CD4-positive, CD25-positive, alpha-beta regulatory T cell (primary cell): ENCODE results near the gene ATXN3. TPM values are rescaled to one million over a fixed set of nuclear protein-coding genes. Genes with fewer than 3 reads are reported as not detected.
A peak's percentile ranks its signal among the peaks of the same experiment; 100 is the strongest.

Source experiments
- ATAC-seq, 2 donors: fragments of 150-1000 bp; cut with Tn5 transposase; one replicate each; pipeline ENCODE4 v1.10.0; 2021; ENCODE audit warnings: low read depth in 2 of 2, moderate number of reproducible peaks in 2 of 2, moderate library complexity in 1 of 2
- DNase-seq, 3 donors: peaks; one replicate each; pipeline versions ENCODE4 v3.0.0 to v3.0.0-alpha.2; 2012 to 2022; ENCODE audit warnings: mixed read lengths in 1 of 3
- H3K27ac ChIP-seq: one replicate; pipeline ENCODE4 v1.7.0; 2013; ENCODE audit warnings: mild to moderate bottlenecking, low read length; ENCODE audit not compliant: insufficient read depth, poor library complexity, severe bottlenecking
- H3K27me3 ChIP-seq: one replicate; pipeline ENCODE4 v1.7.0; 2013; ENCODE audit warnings: low read length; ENCODE audit not compliant: control insufficient read depth, insufficient read depth
- H3K36me3 ChIP-seq: one replicate; pipeline ENCODE4 v1.7.0; 2013; ENCODE audit warnings: mild to moderate bottlenecking, low read length, moderate library complexity; ENCODE audit not compliant: control insufficient read depth, insufficient read depth
- H3K4me1 ChIP-seq: 2 replicates; pipeline ENCODE4 v1.7.0; 2013; ENCODE audit warnings: mild to moderate bottlenecking, low read length; ENCODE audit not compliant: insufficient read depth, control insufficient read depth, poor library complexity, severe bottlenecking
- H3K4me3 ChIP-seq: one replicate; pipeline ENCODE4 v1.7.0; 2013; ENCODE audit warnings: low read depth, mild to moderate bottlenecking, low read length, moderate library complexity
- H3K9me3 ChIP-seq, 2 experiments: 1 replicate in 1 of 2; 2 replicates in 1 of 2; pipeline ENCODE4 v1.7.0; 2013; ENCODE audit warnings: low read length in 2 of 2, mild to moderate bottlenecking in 1 of 2, moderate library complexity in 1 of 2; ENCODE audit not compliant: control insufficient read depth in 2 of 2
- H3K27ac Mint-ChIP-seq, 3 donors: one replicate each; pipeline ENCODE4 v1.8.0; 2020 to 2022; ENCODE audit warnings: mild to moderate bottlenecking in 3 of 3, mixed read lengths in 3 of 3, moderate library complexity in 2 of 3
- H3K27me3 Mint-ChIP-seq: one replicate; pipeline ENCODE4 v1.8.0; 2022; ENCODE audit warnings: mild to moderate bottlenecking, mixed read lengths
- H3K36me3 Mint-ChIP-seq: one replicate; pipeline ENCODE4 v1.8.0; 2020; ENCODE audit warnings: mixed read lengths
- H3K4me1 Mint-ChIP-seq, 4 donors: one replicate each; pipeline ENCODE4 v1.8.0; 2020 to 2022; ENCODE audit warnings: mixed read lengths in 4 of 4, mild to moderate bottlenecking in 1 of 4
- H3K4me3 Mint-ChIP-seq, 4 donors: one replicate each; pipeline ENCODE4 v1.8.0; 2020 to 2022; ENCODE audit warnings: mild to moderate bottlenecking in 4 of 4, mixed read lengths in 4 of 4, moderate library complexity in 3 of 4
- H3K9me3 Mint-ChIP-seq, 7 donors: one replicate each; pipeline ENCODE4 v1.8.0; 2020 to 2022; ENCODE audit warnings: mixed read lengths in 7 of 7, mild to moderate bottlenecking in 3 of 7, moderate library complexity in 2 of 7
- polyA plus RNA-seq, 4 donors: library from polyadenylated mRNA; unstranded; fragments of 300-500 nt; fragmentation: Illumina TruSeq; gene quantifications; one replicate each; pipeline ENCODE4 v1.2.3, GENCODE V29; 2021
- total RNA-seq: library from RNA; stranded (reverse); gene quantifications from one replicate; pipeline ENCODE4 v1.2.3, GENCODE V29; 2022

Gene ATXN3
- total and polyA plus RNA-seq, 5 donors from 2014 or later: 13.1 to 28.5 (median 16.4) TPM

GRCh38 chr14:92105893-92106142 is 564 bp downstream of the ATXN3 start:
- peak overlapping the region; percentile 97 for H3K4me3 ChIP-seq
- H3K4me1 Mint-ChIP-seq: peaks cover 16 to 74% (median 42%) of the 10 kb centered on the region in 4 donors
- no peak for DNase-seq

GRCh38 chr14:92105073-92105892 is 1.1 kb downstream of the ATXN3 start:
- H3K9me3 ChIP-seq: no peaks in the 10 kb centered on the region
- H3K4me1 Mint-ChIP-seq: peaks cover 19 to 78% (median 46%) of the 10 kb centered on the region in 4 donors
- H3K9me3 Mint-ChIP-seq: peaks cover 0 to 1% (median 0%) of the 10 kb centered on the region in 7 donors
- H3K27ac Mint-ChIP-seq: peak overlapping the region; percentile 92 to 97 (median 97)
- H3K27ac ChIP-seq: peak overlapping the region; percentile 82
- H3K36me3 ChIP-seq: no peaks in the 10 kb centered on the region
- peaks cover 23% of the 10 kb centered on the region for H3K4me1 ChIP-seq
- H3K36me3 Mint-ChIP-seq: no peaks in the 10 kb centered on the region
- H3K4me3 ChIP-seq: peak overlapping the region; percentile 97
- ATAC-seq (no peak), DNase-seq (no peak)
- H3K27me3 ChIP-seq: no peaks in the 10 kb centered on the region
- no peaks in the 10 kb centered on the region for H3K27me3 Mint-ChIP-seq
- peak overlapping the region; percentile 89 to 99 (median 94) for H3K4me3 Mint-ChIP-seq

More at GRCh38 chr14:92105893-92106142, 564 bp downstream of the ATXN3 start:
- H3K36me3 ChIP-seq: no peaks in the 10 kb centered on the region
- Mint-ChIP-seq H3K27ac (peak overlapping the region; percentile 92 to 97 (median 97)), H3K9me3 (peaks cover 0 to 1% (median 0%) of the 10 kb centered on the region in 7 donors), H3K36me3 (no peaks in the 10 kb centered on the region), H3K4me3 (peak overlapping the region; percentile 89 to 99 (median 94)), H3K27me3 (no peaks in the 10 kb centered on the region)
- no peaks in the 10 kb centered on the region for H3K9me3 ChIP-seq
- peak overlapping the region; percentile 82 for H3K27ac ChIP-seq
- H3K4me1 ChIP-seq: peaks cover 23% of the 10 kb centered on the region
- no peaks in the 10 kb centered on the region for H3K27me3 ChIP-seq
- ATAC-seq: no peak

- ATAC-seq: no peak
- Mint-ChIP-seq H3K4me1 (peaks cover 24 to 77% (median 50%) of the 10 kb centered on the region in 4 donors), H3K27ac (peak overlapping the region in 1 of 3 donors; percentile 52)
These were observed 2.9 kb downstream of the ATXN3 start for GRCh38 chr14:92103363-92103989.

GRCh38 chr14:92099802-92100201 is 6.6 kb downstream of the ATXN3 start:
- Mint-ChIP-seq H3K27ac (peak overlapping the region in 1 of 3 donors; percentile 14), H3K9me3 (peaks cover 0 to 1% (median 0%) of the 10 kb centered on the region in 7 donors), H3K36me3 (peaks cover 4% of the 10 kb centered on the region), H3K4me3 (no peak overlapping the region), H3K27me3 (no peaks in the 10 kb centered on the region), H3K4me1 (peaks cover 20 to 51% (median 40%) of the 10 kb centered on the region in 4 donors)
- ATAC-seq: no peak
- Histone ChIP-seq H3K27ac (no peak overlapping the region), H3K4me3 (no peak overlapping the region), H3K4me1 (peaks cover 5% of the 10 kb centered on the region), H3K27me3 (no peaks in the 10 kb centered on the region), H3K36me3 (peaks cover 12% of the 10 kb centered on the region), H3K9me3 (no peaks in the 10 kb centered on the region)
- DNase-seq: no peak

More at GRCh38 chr14:92103363-92103989, 2.9 kb downstream of the ATXN3 start:
- H3K36me3 ChIP-seq: no peaks in the 10 kb centered on the region
- H3K4me1 ChIP-seq: peaks cover 19% of the 10 kb centered on the region
- DNase-seq: no peak
- peak overlapping the region; percentile 42 to 83 (median 66) for H3K4me3 Mint-ChIP-seq
- H3K27me3 Mint-ChIP-seq: no peaks in the 10 kb centered on the region
- no peaks in the 10 kb centered on the region for H3K36me3 Mint-ChIP-seq
- H3K4me3 ChIP-seq: no peak overlapping the region
- H3K27me3 ChIP-seq: no peaks in the 10 kb centered on the region
- no peak overlapping the region for H3K27ac ChIP-seq
- H3K9me3 Mint-ChIP-seq: peaks cover 0 to 1% (median 0%) of the 10 kb centered on the region in 7 donors
- no peaks in the 10 kb centered on the region for H3K9me3 ChIP-seq

GRCh38 chr14:92093320-92093719 is 13.1 kb downstream of the ATXN3 start:
- Histone ChIP-seq H3K27ac (no peak overlapping the region), H3K4me3 (no peak overlapping the region), H3K27me3 (no peaks in the 10 kb centered on the region), H3K9me3 (no peaks in the 10 kb centered on the region), H3K36me3 (peaks cover 32% of the 10 kb centered on the region), H3K4me1 (no peaks in the 10 kb centered on the region)
- H3K27ac Mint-ChIP-seq: peak overlapping the region in 1 of 3 donors; percentile 43
- no peak for ATAC-seq
- H3K9me3 Mint-ChIP-seq: no peaks in the 10 kb centered on the region
- H3K4me3 Mint-ChIP-seq: no peak overlapping the region
- DNase-seq: peak in 1 of 3 donors; percentile 13
- no peaks in the 10 kb centered on the region for H3K27me3 Mint-ChIP-seq
- H3K36me3 Mint-ChIP-seq: peaks cover 29% of the 10 kb centered on the region
- peaks cover 0 to 2% (median under 1%) of the 10 kb centered on the region in 4 donors for H3K4me1 Mint-ChIP-seq

- DNase-seq (no peak), ATAC-seq (no peak)
- H3K9me3 ChIP-seq: no peaks in the 10 kb centered on the region
- H3K36me3 ChIP-seq: peaks cover 43% of the 10 kb centered on the region
- no peaks in the 10 kb centered on the region for H3K4me1 ChIP-seq
- Mint-ChIP-seq H3K9me3 (no peaks in the 10 kb centered on the region), H3K27me3 (no peaks in the 10 kb centered on the region), H3K4me3 (no peak overlapping the region), H3K27ac (no peak overlapping the region), H3K4me1 (peaks cover 0 to 6% (median 2%) of the 10 kb centered on the region in 4 donors), H3K36me3 (peaks cover 46% of the 10 kb centered on the region)
- no peak overlapping the region for H3K4me3 ChIP-seq
- H3K27me3 ChIP-seq: no peaks in the 10 kb centered on the region
- H3K27ac ChIP-seq: no peak overlapping the region
These were observed 17.9 kb downstream of the ATXN3 start for GRCh38 chr14:92088494-92088893.

GRCh38 chr14:92074555-92074954 is 31.8 kb downstream of the ATXN3 start:
- peaks cover 0 to 5% (median 0%) of the 10 kb centered on the region in 4 donors for H3K4me1 Mint-ChIP-seq
- H3K27me3 Mint-ChIP-seq: no peaks in the 10 kb centered on the region
- no peak for DNase-seq
- no peak overlapping the region for H3K4me3 ChIP-seq
- no peak overlapping the region for H3K4me3 Mint-ChIP-seq
- no peak overlapping the region for H3K27ac Mint-ChIP-seq
- H3K36me3 ChIP-seq: peaks cover 33% of the 10 kb centered on the region
- peaks cover 24% of the 10 kb centered on the region for H3K36me3 Mint-ChIP-seq
- no peaks in the 10 kb centered on the region for H3K9me3 Mint-ChIP-seq
- H3K27me3 ChIP-seq: no peaks in the 10 kb centered on the region
- ATAC-seq: no peak
- H3K9me3 ChIP-seq: no peaks in the 10 kb centered on the region
- no peak overlapping the region for H3K27ac ChIP-seq
- H3K4me1 ChIP-seq: no peaks in the 10 kb centered on the region
